Measurements from ENCODE around the gene TPBGL. TPM values are rescaled to one million over a fixed set of nuclear protein-coding genes. Genes with fewer than 3 reads are reported as not detected.

Gene TPBGL
- total and polyA plus RNA-seq, 2 of the 4 experiments (the other 2 are of a cell fraction), result not detected

DNA sequence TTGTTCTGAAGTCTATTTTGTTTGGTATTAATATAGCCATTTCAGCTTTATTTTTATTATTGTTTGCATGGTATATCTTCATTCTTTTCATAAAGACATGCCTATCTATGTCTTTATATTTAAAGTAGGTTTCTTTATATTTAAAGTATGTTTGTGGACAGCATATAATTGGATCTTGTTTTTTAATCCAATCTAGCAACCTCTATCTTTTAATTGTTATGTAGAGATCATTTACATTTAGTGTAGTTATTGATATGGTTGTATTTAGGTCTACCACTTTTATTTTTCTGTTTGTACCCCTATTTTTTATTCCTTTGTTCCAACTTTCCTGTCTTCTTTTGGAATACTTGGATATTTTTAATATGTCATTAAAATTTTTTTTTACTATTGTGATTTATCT lies 13.8 kb downstream of the TPBGL start:
- Histone ChIP-seq H3K9ac (ENCODE audit: low read depth, low read length) (no peak overlapping the region), H3K27ac (ENCODE audit: insufficient read depth, low read length) (no peak overlapping the region), H2BK5ac (ENCODE audit: low read depth, low read length, poor library complexity, severe bottlenecking) (no peak overlapping the region), H3K56ac (ENCODE audit: extremely low read depth, insufficient read depth, low read length) (no peak overlapping the region), H4K8ac (ENCODE audit: low read depth in 2 of 2, low read length in 2 of 2) (no peak overlapping the region), H3K4me3 (ENCODE audit: insufficient read depth, low read depth, low read length) (no peak overlapping the region), H2AFZ (replicated peaks; ENCODE audit: low read length, poor library complexity) (no peak overlapping the region), H3K4me2 (ENCODE audit: low read depth, low read length) (no peak overlapping the region), H4K91ac (ENCODE audit: insufficient read depth, low read depth, low read length) (no peak overlapping the region), H3K9me1 (ENCODE audit: insufficient read depth, low read length) (no peaks in the 10 kb centered on the region), H3K9me3 (ENCODE audit: control insufficient read depth, insufficient read depth, low read length) (peaks cover 3% of the 10 kb centered on the region), H3K4ac (ENCODE audit: low read depth, low read length) (no peak overlapping the region), H3K14ac (replicated peaks; ENCODE audit: low read depth, low read length) (no peak overlapping the region), H3K18ac (ENCODE audit: low read depth, low read length) (no peak overlapping the region), H4K5ac (ENCODE audit: low read depth, low read length) (no peak overlapping the region), H2AK5ac (ENCODE audit: low read depth, low read length) (no peak overlapping the region), H3K36me3 (ENCODE audit: control insufficient read depth, insufficient read depth, low read length) (no peaks in the 10 kb centered on the region), H2AK9ac (replicated peaks; ENCODE audit: low read depth, low read length, poor library complexity) (no peak overlapping the region), H2BK120ac (ENCODE audit: low read depth, low read length) (no peak overlapping the region), H3K79me1 (ENCODE audit: low read depth in 1 of 2, low read length in 2 of 2) (no peaks in the 10 kb centered on the region), H2BK15ac (ENCODE audit: low read depth, low read length) (no peak overlapping the region), H3K23ac (ENCODE audit: low read depth, low read length) (no peak overlapping the region), H3K27me3 (ENCODE audit: control insufficient read depth, insufficient read depth, low read length) (peaks cover 12% of the 10 kb centered on the region), H3K4me1 (ENCODE audit: control insufficient read depth, insufficient read depth, low read length) (no peaks in the 10 kb centered on the region), H4K20me1 (ENCODE audit: insufficient read depth, low read length) (no peaks in the 10 kb centered on the region), H2BK20ac (ENCODE audit: low read depth, low read length) (no peak overlapping the region)
- DNase-seq (no peak), ATAC-seq (ENCODE audit: low read depth) (no peak)
- BruUV-seq (replicated peaks), result no TSS peak
- CTCF ChIA-PET, result no interaction called here
- in situ Hi-C loops (cut with MboI; ENCODE audit: low sequenced_read_pairs), result no loop called here
- TF ChIP-seq USF2 (IDR thresholded peaks at IDR 0.05; ENCODE audit: low read depth, low read length) (no peak), BHLHE40 (IDR thresholded peaks at IDR 0.05; ENCODE audit: low read depth, low read length) (no peak), RAD21 (IDR thresholded peaks at IDR 0.05; ENCODE audit: low read length) (no peak), CHD1 (IDR thresholded peaks at IDR 0.05; ENCODE audit: low read depth, low read length) (no peak), MAZ (IDR thresholded peaks at IDR 0.05; ENCODE audit: borderline replicate concordance, low read depth, low read length) (no peak), MXI1 (IDR thresholded peaks at IDR 0.05; ENCODE audit: borderline replicate concordance, low read depth, low read length) (no peak), CEBPB (IDR thresholded peaks at IDR 0.05; ENCODE audit: low read depth, low read length) (no peak), NFE2L2 (IDR thresholded peaks at IDR 0.05; ENCODE audit: low read depth, low read length) (no peak), FOS (IDR thresholded peaks at IDR 0.05; ENCODE audit: low read depth, low read length) (no peak), POLR2A (IDR thresholded peaks at IDR 0.05; ENCODE audit: low read depth, low read length) (no peak), MAFK (IDR thresholded peaks at IDR 0.05; ENCODE audit: low read depth, low read length) (no peak), SMC3 (IDR thresholded peaks at IDR 0.05; ENCODE audit: low read depth, low read length) (no peak), RCOR1 (IDR thresholded peaks at IDR 0.05; ENCODE audit: insufficient replicate concordance, low read length) (no peak), RFX5 (IDR thresholded peaks at IDR 0.05; ENCODE audit: low read depth, low read length) (no peak)
- TF ChIP-seq, protein P1, sequence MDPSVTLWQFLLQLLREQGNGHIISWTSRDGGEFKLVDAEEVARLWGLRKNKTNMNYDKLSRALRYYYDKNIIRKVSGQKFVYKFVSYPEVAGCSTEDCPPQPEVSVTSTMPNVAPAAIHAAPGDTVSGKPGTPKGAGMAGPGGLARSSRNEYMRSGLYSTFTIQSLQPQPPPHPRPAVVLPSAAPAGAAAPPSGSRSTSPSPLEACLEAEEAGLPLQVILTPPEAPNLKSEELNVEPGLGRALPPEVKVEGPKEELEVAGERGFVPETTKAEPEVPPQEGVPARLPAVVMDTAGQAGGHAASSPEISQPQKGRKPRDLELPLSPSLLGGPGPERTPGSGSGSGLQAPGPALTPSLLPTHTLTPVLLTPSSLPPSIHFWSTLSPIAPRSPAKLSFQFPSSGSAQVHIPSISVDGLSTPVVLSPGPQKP (IDR thresholded peaks at IDR 0.05; ENCODE audit: borderline replicate concordance, low read depth, low read length), result no peak
- TF ChIP-seq, protein P2, sequence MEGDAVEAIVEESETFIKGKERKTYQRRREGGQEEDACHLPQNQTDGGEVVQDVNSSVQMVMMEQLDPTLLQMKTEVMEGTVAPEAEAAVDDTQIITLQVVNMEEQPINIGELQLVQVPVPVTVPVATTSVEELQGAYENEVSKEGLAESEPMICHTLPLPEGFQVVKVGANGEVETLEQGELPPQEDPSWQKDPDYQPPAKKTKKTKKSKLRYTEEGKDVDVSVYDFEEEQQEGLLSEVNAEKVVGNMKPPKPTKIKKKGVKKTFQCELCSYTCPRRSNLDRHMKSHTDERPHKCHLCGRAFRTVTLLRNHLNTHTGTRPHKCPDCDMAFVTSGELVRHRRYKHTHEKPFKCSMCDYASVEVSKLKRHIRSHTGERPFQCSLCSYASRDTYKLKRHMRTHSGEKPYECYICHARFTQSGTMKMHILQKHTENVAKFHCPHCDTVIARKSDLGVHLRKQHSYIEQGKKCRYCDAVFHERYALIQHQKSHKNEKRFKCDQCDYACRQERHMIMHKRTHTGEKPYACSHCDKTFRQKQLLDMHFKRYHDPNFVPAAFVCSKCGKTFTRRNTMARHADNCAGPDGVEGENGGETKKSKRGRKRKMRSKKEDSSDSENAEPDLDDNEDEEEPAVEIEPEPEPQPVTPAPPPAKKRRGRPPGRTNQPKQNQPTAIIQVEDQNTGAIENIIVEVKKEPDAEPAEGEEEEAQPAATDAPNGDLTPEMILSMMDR (conservative IDR thresholded peaks at IDR 0.05; ENCODE audit: low read depth, low read length), result no peak
- dilution Hi-C loops (cut with HindIII; ENCODE audit: low sequenced_read_pairs, unreplicated experiment), result no loop called here
- POLR2A ChIA-PET (ENCODE audit: unreplicated experiment), result no interaction called here
- intact Hi-C loops (cut with micrococcal nuclease), result no loop called here

Data from IMR-90 (cell line).